HCT116 (cell line): ENCODE results near the gene RFESD.

ENCODE experiments used
- ELF1 ChIP-seq: IDR thresholded peaks from 2 replicates; pipeline ENCODE4 v1.6.1; 2012; ENCODE audit warnings: low read depth, borderline replicate concordance
- EZH2 ChIP-seq: fragments of 200-600 bp; sonication (generic); IDR thresholded peaks from 2 replicates; pipeline ENCODE4 v1.6.1; 2017; ENCODE audit warnings: antibody characterized with exemption, mixed run types
- JUND ChIP-seq: IDR thresholded peaks from 2 replicates; pipeline ENCODE4 v1.6.1; 2012
- POLR2A ChIP-seq: IDR thresholded peaks from 2 replicates; pipeline ENCODE4 v1.7.0; 2011; ENCODE audit warnings: borderline replicate concordance; ENCODE audit not compliant: insufficient read depth, insufficient read length; ENCODE audit errors: extremely low read depth
- REST ChIP-seq: IDR thresholded peaks from 2 replicates; pipeline ENCODE4 v1.6.1; 2012; ENCODE audit warnings: low read depth
- SRF ChIP-seq: IDR thresholded peaks from 2 replicates; pipeline ENCODE4 v1.6.1; 2012; ENCODE audit warnings: low read depth
- TF ChIP-seq, protein P1 (sequence below), 3 experiments: fragments of 200-600 bp in 1 of 3; sonication (generic) in 1 of 3; IDR thresholded peaks in 2 of 3; conservative IDR thresholded peaks in 1 of 3; 2 replicates each; pipeline ENCODE4 v1.5.1; 2012 to 2017; ENCODE audit warnings: low read depth in 2 of 3, low read length in 2 of 3, antibody characterized with exemption in 1 of 3, borderline replicate concordance in 1 of 3, control low read depth in 1 of 3, mild to moderate bottlenecking in 1 of 3, mixed read lengths in 1 of 3, mixed run types in 1 of 3, moderate library complexity in 1 of 3; ENCODE audit not compliant: insufficient read depth in 1 of 3

- TF ChIP-seq EZH2 (no peak), REST (no peak), JUND (no peak), SRF (no peak), ELF1 (no peak), POLR2A (no peak)
- TF ChIP-seq, protein P1, sequence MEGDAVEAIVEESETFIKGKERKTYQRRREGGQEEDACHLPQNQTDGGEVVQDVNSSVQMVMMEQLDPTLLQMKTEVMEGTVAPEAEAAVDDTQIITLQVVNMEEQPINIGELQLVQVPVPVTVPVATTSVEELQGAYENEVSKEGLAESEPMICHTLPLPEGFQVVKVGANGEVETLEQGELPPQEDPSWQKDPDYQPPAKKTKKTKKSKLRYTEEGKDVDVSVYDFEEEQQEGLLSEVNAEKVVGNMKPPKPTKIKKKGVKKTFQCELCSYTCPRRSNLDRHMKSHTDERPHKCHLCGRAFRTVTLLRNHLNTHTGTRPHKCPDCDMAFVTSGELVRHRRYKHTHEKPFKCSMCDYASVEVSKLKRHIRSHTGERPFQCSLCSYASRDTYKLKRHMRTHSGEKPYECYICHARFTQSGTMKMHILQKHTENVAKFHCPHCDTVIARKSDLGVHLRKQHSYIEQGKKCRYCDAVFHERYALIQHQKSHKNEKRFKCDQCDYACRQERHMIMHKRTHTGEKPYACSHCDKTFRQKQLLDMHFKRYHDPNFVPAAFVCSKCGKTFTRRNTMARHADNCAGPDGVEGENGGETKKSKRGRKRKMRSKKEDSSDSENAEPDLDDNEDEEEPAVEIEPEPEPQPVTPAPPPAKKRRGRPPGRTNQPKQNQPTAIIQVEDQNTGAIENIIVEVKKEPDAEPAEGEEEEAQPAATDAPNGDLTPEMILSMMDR (IDR thresholded peaks at IDR 0.05 in 2 of 3, conservative IDR thresholded peaks at IDR 0.05 in 1 of 3; ENCODE audit: borderline replicate concordance in 1 of 3, insufficient read depth in 1 of 3, low read depth in 2 of 3, low read length in 2 of 3) = no peak
These were observed 4.8 kb upstream of the RFESD start for GRCh38 chr5:95641741-95642220.
